OCI-LY7 (cell line): Measurements from ENCODE around the gene OR1F1.

Experiments used
- EZH2phosphoT487 ChIP-seq: fragments of 200-600 bp; sonication (generic); IDR thresholded peaks from 2 replicates; pipeline ENCODE4 v1.6.1; 2018; ENCODE audit warnings: low read depth, borderline replicate concordance, mild to moderate bottlenecking, mixed run types, antibody characterized with exemption, low read length, moderate library complexity, mixed read lengths
- TF ChIP-seq, protein P1 (sequence below): fragments of 200-600 bp; sonication (generic); conservative IDR thresholded peaks from 2 replicates; pipeline ENCODE4 v1.5.1; 2014; ENCODE audit warnings: mild to moderate bottlenecking, antibody characterized with exemption, low read length, moderate library complexity, mixed read lengths

DNA sequence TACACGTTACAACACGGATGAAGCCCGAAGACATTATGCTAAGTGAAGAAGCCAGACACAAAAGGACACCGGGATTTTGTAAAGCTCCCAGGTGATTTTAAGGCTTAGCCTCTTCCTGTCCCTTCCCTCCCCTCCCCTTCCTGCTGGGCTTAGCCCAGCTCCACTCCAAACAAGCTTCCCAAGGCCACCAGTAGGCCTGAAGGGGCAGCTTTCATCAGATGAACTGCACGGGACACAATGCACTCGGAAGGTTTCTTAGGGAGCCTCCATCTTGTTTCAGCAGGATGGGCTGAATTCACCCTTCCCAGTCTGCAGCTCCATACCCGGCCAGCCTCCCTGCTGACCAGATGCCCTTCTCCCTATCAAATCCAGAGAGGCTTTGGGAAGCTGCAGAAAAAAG is 58.0 kb downstream of the OR1F1 start:
- TF ChIP-seq, protein P1, sequence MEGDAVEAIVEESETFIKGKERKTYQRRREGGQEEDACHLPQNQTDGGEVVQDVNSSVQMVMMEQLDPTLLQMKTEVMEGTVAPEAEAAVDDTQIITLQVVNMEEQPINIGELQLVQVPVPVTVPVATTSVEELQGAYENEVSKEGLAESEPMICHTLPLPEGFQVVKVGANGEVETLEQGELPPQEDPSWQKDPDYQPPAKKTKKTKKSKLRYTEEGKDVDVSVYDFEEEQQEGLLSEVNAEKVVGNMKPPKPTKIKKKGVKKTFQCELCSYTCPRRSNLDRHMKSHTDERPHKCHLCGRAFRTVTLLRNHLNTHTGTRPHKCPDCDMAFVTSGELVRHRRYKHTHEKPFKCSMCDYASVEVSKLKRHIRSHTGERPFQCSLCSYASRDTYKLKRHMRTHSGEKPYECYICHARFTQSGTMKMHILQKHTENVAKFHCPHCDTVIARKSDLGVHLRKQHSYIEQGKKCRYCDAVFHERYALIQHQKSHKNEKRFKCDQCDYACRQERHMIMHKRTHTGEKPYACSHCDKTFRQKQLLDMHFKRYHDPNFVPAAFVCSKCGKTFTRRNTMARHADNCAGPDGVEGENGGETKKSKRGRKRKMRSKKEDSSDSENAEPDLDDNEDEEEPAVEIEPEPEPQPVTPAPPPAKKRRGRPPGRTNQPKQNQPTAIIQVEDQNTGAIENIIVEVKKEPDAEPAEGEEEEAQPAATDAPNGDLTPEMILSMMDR: no peak
- TF ChIP-seq EZH2phosphoT487: no peak
